AG04449 (cell line): ENCODE measurements around the gene AASDHPPT.

Source experiments
- CTCF ChIA-PET: fragments of 350-600 bp; formaldehyde crosslinking; extraction: SDS; loops from one replicate; lab custom pipeline; 2021; ENCODE audit warnings: antibody characterized with exemption; lab: Yijun Ruan, JAX
- POLR2A ChIA-PET: fragments of 400-600, 350-600 bp; formaldehyde crosslinking; extraction: SDS; loops from one replicate; lab custom pipeline; 2020; ENCODE audit warnings: antibody characterized with exemption, inconsistent platforms; lab: Yijun Ruan, JAX
- DNase-seq: peaks from one replicate; pipeline ENCODE4 v3.0.0-alpha.2; 2010; ENCODE audit warnings: low read depth, low spot score
- H3K4me3 ChIP-seq: 2 replicates; pipeline ENCODE4 v1.5.1; 2011; ENCODE audit warnings: low read depth, mild to moderate bottlenecking, control low read depth, low read length
- CTCF ChIP-seq: IDR thresholded peaks from one replicate; pipeline ENCODE4 v1.5.1; 2011; ENCODE audit warnings: mild to moderate bottlenecking, moderate library complexity, low read length, control low read depth, inconsistent platforms; ENCODE audit not compliant: insufficient read depth; ENCODE audit errors: missing control alignments

The AASDHPPT gene

GRCh38 chr11:106061954-106062949, 15.2 kb upstream of the AASDHPPT start:
- TF ChIP-seq CTCF = no peak
- no peak for DNase-seq
- CTCF ChIA-PET = no interaction called here
- no peak overlapping the region for H3K4me3 ChIP-seq
- POLR2A ChIA-PET = no interaction called here

GRCh38 chr11:106063009-106063408, 14.5 kb upstream of the AASDHPPT start:
- no peak for TF ChIP-seq CTCF
- POLR2A ChIA-PET = no interaction called here
- no peak overlapping the region for H3K4me3 ChIP-seq
- CTCF ChIA-PET = no interaction called here
- DNase-seq = no peak

GRCh38 chr11:106070606-106071005, 6.9 kb upstream of the AASDHPPT start:
- DNase-seq = no peak
- POLR2A ChIA-PET = no interaction called here
- H3K4me3 ChIP-seq = no peak overlapping the region
- CTCF ChIA-PET = no interaction called here
- TF ChIP-seq CTCF = no peak

- no peak for TF ChIP-seq CTCF
- no peak overlapping the region for H3K4me3 ChIP-seq
- DNase-seq = no peak
- ChIA-PET CTCF (no interaction called here), POLR2A (no interaction called here)
These were observed 4.7 kb upstream of the AASDHPPT start for GRCh38 chr11:106072804-106073203.

GRCh38 chr11:106076171-106076918, 1.1 kb upstream of the AASDHPPT start:
- peak overlapping the region; percentile 94 for H3K4me3 ChIP-seq
- no peak for DNase-seq
- ChIA-PET POLR2A (no interaction called here), CTCF (interaction anchor here (1.0 to 2.6 kb wide), 2 partner anchors 11 to 56 kb away, joined by 3 to 10 read pairs; no protein-coding TSS in a partner anchor)
- TF ChIP-seq CTCF = no peak

- ChIA-PET POLR2A (no interaction called here), CTCF (interaction anchor here (1.0 to 2.6 kb wide), 2 partner anchors 10 to 56 kb away, joined by 3 to 10 read pairs; no protein-coding TSS in a partner anchor)
- peak; percentile 52 for TF ChIP-seq CTCF
- DNase-seq = peak; percentile 94
- peak within 1 kb of the TSS; percentile 95 for H3K4me3 ChIP-seq
These were observed 398 bp upstream of the AASDHPPT start, which contains the start of gene KBTBD3 for GRCh38 chr11:106076919-106077608. Gene KBTBD3 (minus strand): TSS chr11:106077347. CDS start chr11:106059097, 18,250 bp downstream.
